Measurements from ENCODE around the gene ACAP3.

ACAP3 gene

GRCh38 chr1:1310476-1311053, 2.8 kb upstream of the ACAP3 start:
- H3K36me3 ChIP-seq (ENCODE audit: control insufficient read depth, insufficient read depth, low read length) = peaks cover 52% of the 10 kb centered on the region

GRCh38 chr1:1310109-1310385, 2.3 kb upstream of the ACAP3 start:
- Histone ChIP-seq H3K9ac (ENCODE audit: low read depth, low read length) (no peak overlapping the region), H3K4me1 (ENCODE audit: control insufficient read depth, insufficient read depth, low read length) (peaks cover 31% of the 10 kb centered on the region), H3K27ac (ENCODE audit: low read depth, low read length) (peak overlapping the region; percentile 18), H3K9me3 (ENCODE audit: control insufficient read depth, insufficient read depth, low read length) (no peaks in the 10 kb centered on the region), H3K36me3 (ENCODE audit: control insufficient read depth, insufficient read depth, low read length) (peaks cover 51% of the 10 kb centered on the region), H3K27me3 (ENCODE audit: control insufficient read depth, insufficient read depth, low read length) (no peaks in the 10 kb centered on the region; the same call in 1 of the 2 replicates), H3K4me3 (ENCODE audit: low read depth, low read length) (peak overlapping the region; percentile 75; the same call in 1 of the 2 replicates)

More at GRCh38 chr1:1310476-1311053, 2.8 kb upstream of the ACAP3 start:
- Histone ChIP-seq H3K27me3 (ENCODE audit: control insufficient read depth, insufficient read depth, low read length) (no peaks in the 10 kb centered on the region; the same call in 1 of the 2 replicates), H3K27ac (ENCODE audit: low read depth, low read length) (peak overlapping the region; percentile 18), H3K4me1 (ENCODE audit: control insufficient read depth, insufficient read depth, low read length) (peaks cover 30% of the 10 kb centered on the region), H3K4me3 (ENCODE audit: low read depth, low read length) (no peak overlapping the region), H3K9ac (ENCODE audit: low read depth, low read length) (no peak overlapping the region), H3K9me3 (ENCODE audit: control insufficient read depth, insufficient read depth, low read length) (no peaks in the 10 kb centered on the region)

DNA sequence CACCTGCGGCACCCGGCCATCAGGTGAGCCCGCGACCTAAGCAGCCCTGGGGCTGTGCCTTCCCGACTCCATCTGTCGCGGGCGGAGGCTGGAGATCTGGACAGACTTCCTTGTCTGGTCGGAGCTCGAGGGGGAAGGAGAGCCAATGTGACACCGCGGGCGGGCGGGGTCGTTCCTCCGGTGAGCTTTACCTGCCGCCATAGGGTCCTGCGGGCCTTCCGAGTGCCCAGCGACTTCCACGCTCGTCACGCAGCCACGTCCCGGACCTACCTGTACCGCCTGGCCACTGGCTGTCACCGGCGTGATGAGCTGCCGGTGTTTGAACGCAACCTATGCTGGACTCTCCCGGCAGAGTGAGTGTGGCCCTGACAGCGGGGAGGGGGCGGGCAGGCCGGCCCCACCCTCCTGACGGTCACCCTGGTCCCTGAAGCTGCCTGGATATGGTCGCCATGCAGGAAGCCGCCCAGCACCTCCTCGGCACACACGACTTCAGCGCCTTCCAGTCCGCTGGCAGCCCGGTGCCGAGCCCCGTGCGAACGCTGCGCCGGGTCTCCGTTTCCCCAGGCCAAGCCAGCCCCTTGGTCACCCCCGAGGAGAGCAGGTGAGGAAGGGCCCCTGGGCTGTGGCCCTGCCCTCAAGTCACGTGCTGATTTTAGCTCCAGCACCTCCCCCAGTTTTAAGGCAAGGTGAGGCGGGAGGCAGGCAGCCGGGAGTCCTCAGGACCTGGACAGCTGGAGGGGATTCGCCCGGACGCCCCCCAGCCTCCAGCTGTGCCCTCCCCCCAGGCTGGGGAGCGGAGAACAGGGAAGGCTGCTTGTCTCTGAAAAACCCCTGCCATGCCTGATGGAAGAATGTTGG, 1.8 kb upstream of the ACAP3 start:
- H3K27me3 ChIP-seq (ENCODE audit: control insufficient read depth, insufficient read depth, low read length) = no peaks in the 10 kb centered on the region; the same call in 1 of the 2 replicates
- no peaks in the 10 kb centered on the region for H3K9me3 ChIP-seq (ENCODE audit: control insufficient read depth, insufficient read depth, low read length)
- peak overlapping the region; percentile 75 for H3K4me3 ChIP-seq (ENCODE audit: low read depth, low read length)
- peaks cover 36% of the 10 kb centered on the region for H3K4me1 ChIP-seq (ENCODE audit: control insufficient read depth, insufficient read depth, low read length)
- H3K36me3 ChIP-seq (ENCODE audit: control insufficient read depth, insufficient read depth, low read length) = peaks cover 46% of the 10 kb centered on the region
- H3K27ac ChIP-seq (ENCODE audit: low read depth, low read length) = peak overlapping the region; percentile 31
- peak overlapping the region; percentile 57; the same call in 1 of the 2 replicates for H3K9ac ChIP-seq (ENCODE audit: low read depth, low read length)

DNA sequence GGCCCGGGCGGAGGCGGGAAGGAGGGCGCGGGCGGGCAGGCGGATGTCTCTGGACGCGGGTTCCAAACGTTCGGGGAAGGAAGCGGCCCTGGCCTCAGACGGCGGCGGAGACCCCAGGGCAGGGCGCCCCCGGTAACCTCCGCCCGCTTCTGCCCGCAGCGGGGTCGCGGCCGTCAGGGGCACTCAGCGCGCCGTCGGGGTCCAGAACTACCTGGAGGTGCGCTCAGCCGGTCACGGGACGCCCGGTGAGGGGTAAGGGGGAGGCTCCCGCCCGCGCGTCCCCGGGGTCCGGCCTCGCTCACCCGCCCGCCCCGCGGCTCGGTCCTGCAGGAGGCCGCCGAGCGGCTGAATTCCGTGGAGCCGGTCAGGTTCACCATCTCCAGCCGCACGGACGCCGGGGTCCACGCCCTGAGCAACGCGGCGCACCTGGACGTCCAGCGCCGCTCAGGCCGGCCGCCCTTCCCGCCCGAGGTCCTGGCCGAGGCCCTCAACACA, 1.1 kb upstream of the ACAP3 start:
- H3K9ac ChIP-seq (ENCODE audit: low read depth, low read length) = peak overlapping the region; percentile 57; the same call in 1 of the 2 replicates
- H3K36me3 ChIP-seq (ENCODE audit: control insufficient read depth, insufficient read depth, low read length) = peaks cover 39% of the 10 kb centered on the region
- H3K4me1 ChIP-seq (ENCODE audit: control insufficient read depth, insufficient read depth, low read length) = peaks cover 38% of the 10 kb centered on the region
- no peaks in the 10 kb centered on the region; the same call in 1 of the 2 replicates for H3K27me3 ChIP-seq (ENCODE audit: control insufficient read depth, insufficient read depth, low read length)
- peak overlapping the region; percentile 75 for H3K4me3 ChIP-seq (ENCODE audit: low read depth, low read length)
- no peaks in the 10 kb centered on the region for H3K9me3 ChIP-seq (ENCODE audit: control insufficient read depth, insufficient read depth, low read length)
- peak overlapping the region; percentile 85 for H3K27ac ChIP-seq (ENCODE audit: low read depth, low read length)

DNA sequence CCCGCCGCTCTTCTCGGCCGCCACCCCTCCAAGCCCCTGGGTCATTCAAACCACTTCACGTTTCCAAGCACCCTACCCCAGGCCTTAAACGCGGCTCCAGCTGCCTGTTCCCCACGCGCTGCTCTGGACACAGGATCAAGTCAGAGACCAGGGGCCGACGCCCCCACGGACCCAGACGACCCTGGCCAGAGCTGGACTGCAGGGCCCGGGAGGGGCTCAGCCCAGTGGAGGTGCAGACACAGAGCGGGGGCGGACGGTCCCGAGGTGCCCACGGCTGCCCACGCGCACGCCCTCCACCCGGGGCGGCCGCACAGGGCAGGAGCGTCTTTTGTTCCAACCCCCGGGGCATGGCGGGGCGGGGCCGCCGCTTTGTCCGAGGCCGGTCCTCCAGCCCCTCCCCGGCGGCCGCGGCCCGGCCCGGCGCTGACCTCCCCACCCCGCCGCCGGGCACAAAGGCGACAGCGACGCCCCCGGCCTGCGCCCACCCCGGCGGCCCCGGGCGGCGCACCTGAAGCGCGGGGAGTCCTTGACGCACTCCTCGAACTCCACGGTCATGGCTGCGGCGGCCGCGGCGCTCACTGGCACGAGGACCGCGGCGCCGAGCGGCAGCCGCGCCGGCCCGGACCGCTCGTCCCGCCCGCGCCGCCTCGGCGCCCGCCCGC, 338 bp downstream of the ACAP3 start:
- Histone ChIP-seq H3K9ac (ENCODE audit: low read depth, low read length) (peak overlapping the region; percentile 28; the same call in 1 of the 2 replicates), H3K27me3 (ENCODE audit: control insufficient read depth, insufficient read depth, low read length) (no peaks in the 10 kb centered on the region; the same call in 1 of the 2 replicates), H3K9me3 (ENCODE audit: control insufficient read depth, insufficient read depth, low read length) (no peaks in the 10 kb centered on the region), H3K27ac (ENCODE audit: low read depth, low read length) (peak overlapping the region; percentile 40), H3K4me1 (ENCODE audit: control insufficient read depth, insufficient read depth, low read length) (peaks cover 38% of the 10 kb centered on the region), H3K36me3 (ENCODE audit: control insufficient read depth, insufficient read depth, low read length) (peaks cover 25% of the 10 kb centered on the region), H3K4me3 (ENCODE audit: low read depth, low read length) (peak overlapping the region; percentile 75)

GRCh38 chr1:1306661-1307260, 969 bp downstream of the ACAP3 start:
- peak overlapping the region; percentile 75 for H3K4me3 ChIP-seq (ENCODE audit: low read depth, low read length)
- no peaks in the 10 kb centered on the region; the same call in 1 of the 2 replicates for H3K27me3 ChIP-seq (ENCODE audit: control insufficient read depth, insufficient read depth, low read length)
- peaks cover 19% of the 10 kb centered on the region for H3K36me3 ChIP-seq (ENCODE audit: control insufficient read depth, insufficient read depth, low read length)
- H3K27ac ChIP-seq (ENCODE audit: low read depth, low read length) = no peak overlapping the region
- no peaks in the 10 kb centered on the region for H3K9me3 ChIP-seq (ENCODE audit: control insufficient read depth, insufficient read depth, low read length)
- H3K4me1 ChIP-seq (ENCODE audit: control insufficient read depth, insufficient read depth, low read length) = peaks cover 38% of the 10 kb centered on the region
- no peak overlapping the region for H3K9ac ChIP-seq (ENCODE audit: low read depth, low read length)

GRCh38 chr1:1306070-1306660, 1.6 kb downstream of the ACAP3 start:
- H3K4me3 ChIP-seq (ENCODE audit: low read depth, low read length) = no peak overlapping the region; the same call in 1 of the 2 replicates
- H3K9ac ChIP-seq (ENCODE audit: low read depth, low read length) = no peak overlapping the region
- no peaks in the 10 kb centered on the region for H3K9me3 ChIP-seq (ENCODE audit: control insufficient read depth, insufficient read depth, low read length)
- peaks cover 38% of the 10 kb centered on the region for H3K4me1 ChIP-seq (ENCODE audit: control insufficient read depth, insufficient read depth, low read length)
- no peaks in the 10 kb centered on the region; the same call in 1 of the 2 replicates for H3K27me3 ChIP-seq (ENCODE audit: control insufficient read depth, insufficient read depth, low read length)
- peak overlapping the region; percentile 78 for H3K27ac ChIP-seq (ENCODE audit: low read depth, low read length)
- peaks cover 13% of the 10 kb centered on the region for H3K36me3 ChIP-seq (ENCODE audit: control insufficient read depth, insufficient read depth, low read length)

DNA sequence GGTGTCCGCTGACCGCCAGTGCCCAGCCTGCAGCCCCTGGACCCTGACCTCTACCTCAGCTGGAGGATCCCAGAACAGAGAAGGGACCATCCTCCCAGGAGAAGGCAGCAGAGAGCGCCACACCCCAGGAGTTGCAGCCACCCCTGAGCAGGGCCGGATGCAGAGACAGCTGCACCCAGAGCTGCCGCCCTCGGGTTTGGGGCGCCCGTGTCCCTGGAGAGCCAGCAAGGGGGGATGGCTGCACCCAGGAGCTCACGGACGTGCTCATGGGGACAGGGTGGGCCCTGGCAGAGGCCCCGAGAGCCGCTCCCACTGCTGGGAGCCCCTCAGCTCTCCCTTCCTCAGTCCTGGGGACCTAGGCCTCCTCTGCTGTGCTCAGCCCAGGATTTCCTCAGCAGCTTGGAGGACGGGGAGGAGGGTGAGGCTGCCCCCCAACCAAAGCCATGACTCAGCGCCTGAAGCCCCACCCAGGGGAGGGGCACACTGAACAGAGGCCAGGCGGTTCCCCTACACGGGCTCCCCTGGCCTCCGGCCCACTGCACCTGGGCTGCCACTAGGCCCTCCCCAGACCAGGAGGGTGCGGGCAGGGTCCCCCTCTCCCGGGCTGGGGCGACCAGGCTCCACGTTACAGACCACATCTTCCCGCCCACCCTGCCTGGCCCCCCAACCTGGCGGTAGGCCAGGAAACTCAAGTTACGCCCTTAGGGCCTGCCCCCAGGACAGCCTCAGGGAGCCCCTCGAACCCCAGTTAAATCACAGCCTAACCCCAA, 2.2 kb downstream of the ACAP3 start:
- H3K27ac ChIP-seq (ENCODE audit: low read depth, low read length) = peak overlapping the region; percentile 78
- H3K4me1 ChIP-seq (ENCODE audit: control insufficient read depth, insufficient read depth, low read length) = peaks cover 38% of the 10 kb centered on the region
- no peaks in the 10 kb centered on the region; the same call in 1 of the 2 replicates for H3K27me3 ChIP-seq (ENCODE audit: control insufficient read depth, insufficient read depth, low read length)
- H3K9ac ChIP-seq (ENCODE audit: low read depth, low read length) = 0 out of 2 replicates have a peak overlapping the region, but pooled peaks have one; percentile 33
- peak overlapping the region; percentile 47; the same call in 1 of the 2 replicates for H3K4me3 ChIP-seq (ENCODE audit: low read depth, low read length)
- peaks cover 6% of the 10 kb centered on the region for H3K36me3 ChIP-seq (ENCODE audit: control insufficient read depth, insufficient read depth, low read length)
- H3K9me3 ChIP-seq (ENCODE audit: control insufficient read depth, insufficient read depth, low read length) = no peaks in the 10 kb centered on the region

- no peaks in the 10 kb centered on the region for H3K9me3 ChIP-seq (ENCODE audit: control insufficient read depth, insufficient read depth, low read length)
- peak overlapping the region; percentile 47 for H3K4me3 ChIP-seq (ENCODE audit: low read depth, low read length)
- no peaks in the 10 kb centered on the region for H3K36me3 ChIP-seq (ENCODE audit: control insufficient read depth, insufficient read depth, low read length)
- H3K27ac ChIP-seq (ENCODE audit: low read depth, low read length) = peak overlapping the region; percentile 78
- H3K9ac ChIP-seq (ENCODE audit: low read depth, low read length) = 0 out of 2 replicates have a peak overlapping the region, but pooled peaks have one; percentile 28
- H3K4me1 ChIP-seq (ENCODE audit: control insufficient read depth, insufficient read depth, low read length) = peaks cover 32% of the 10 kb centered on the region
- no peaks in the 10 kb centered on the region; the same call in 1 of the 2 replicates for H3K27me3 ChIP-seq (ENCODE audit: control insufficient read depth, insufficient read depth, low read length)
Observed at GRCh38 chr1:1304331-1305299, 3.1 kb downstream of the ACAP3 start.

All from HUES48 (cell line).